ENCODE results near the gene NLRP5. TPM values are rescaled to one million over a fixed set of nuclear protein-coding genes. Genes with fewer than 3 reads are reported as not detected.

Gene NLRP5
- total RNA-seq, 1 experiment from 2014 or later, result not detected

DNA sequence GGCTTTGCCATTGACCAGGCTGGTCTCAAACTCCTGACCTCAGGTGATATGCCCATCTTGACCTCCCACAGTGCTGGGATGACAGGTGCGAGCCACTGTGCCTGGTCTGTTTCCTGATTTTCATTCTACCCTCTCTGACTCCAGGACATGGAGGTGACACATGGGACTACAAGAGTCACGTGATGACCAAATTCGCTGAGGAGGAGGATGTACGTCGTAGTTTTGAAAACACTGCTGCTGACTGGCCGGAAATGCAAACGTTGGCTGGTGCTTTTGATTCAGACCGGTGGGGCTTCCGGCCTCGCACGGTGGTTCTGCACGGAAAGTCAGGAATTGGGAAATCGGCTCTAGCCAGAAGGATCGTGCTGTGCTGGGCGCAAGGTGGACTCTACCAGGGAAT, 40.2 kb downstream of the NLRP5 start:
- Mint-ChIP-seq H3K9me3 (ENCODE audit: unreplicated experiment) (no peaks in the 10 kb centered on the region), H3K27ac (ENCODE audit: unreplicated experiment) (no peak overlapping the region)
- H3K9me3 ChIP-seq, result no peaks in the 10 kb centered on the region

GRCh38 chr19:56053596-56053995, 67.0 kb downstream of the NLRP5 start:
- ChIA-PET POLR2A (no interaction called here), CTCF (no interaction called here)
- no peak for TF ChIP-seq CTCF (IDR thresholded peaks at IDR 0.05; ENCODE audit: insufficient read depth in 1 of 2, low read depth in 1 of 2, low read length in 1 of 2, severe bottlenecking in 1 of 2, unreplicated experiment in 1 of 2)
- H3K9me3 ChIP-seq, result no peaks in the 10 kb centered on the region
- intact Hi-C loops (cut with micrococcal nuclease; ENCODE audit: unreplicated experiment), result no loop called here
- DNase-seq, result no peak
- BruUV-seq (replicated peaks), result no TSS peak
- H3K9me3 Mint-ChIP-seq (ENCODE audit: unreplicated experiment), result no peaks in the 10 kb centered on the region
- no peaks in the 10 kb centered on the region for H3K4me1 ChIP-seq
- no peak overlapping the region for H3K27ac Mint-ChIP-seq (ENCODE audit: unreplicated experiment)
- H3K4me3 ChIP-seq (ENCODE audit: low read depth, low read length), result no peak overlapping the region
- no peaks in the 10 kb centered on the region for H3K36me3 Mint-ChIP-seq (ENCODE audit: insufficient read depth, unreplicated experiment)
- H3K4me3 Mint-ChIP-seq (ENCODE audit: unreplicated experiment), result no peak overlapping the region
- H3K27me3 Mint-ChIP-seq (ENCODE audit: insufficient read depth, unreplicated experiment), result peaks cover 6% of the 10 kb centered on the region
- no peaks in the 10 kb centered on the region for H3K36me3 ChIP-seq (ENCODE audit: control insufficient read depth, insufficient read depth, low read length)
- H3K27me3 ChIP-seq (replicated peaks; ENCODE audit: control insufficient read depth, insufficient read depth, low read length), result no peaks in the 10 kb centered on the region
- H3K4me1 Mint-ChIP-seq (ENCODE audit: low read depth, unreplicated experiment), result no peaks in the 10 kb centered on the region

More for the DNA sequence above, 40.2 kb downstream of the NLRP5 start:
- intact Hi-C loops (cut with micrococcal nuclease; ENCODE audit: unreplicated experiment), result no loop called here
- H3K36me3 Mint-ChIP-seq (ENCODE audit: insufficient read depth, unreplicated experiment), result no peaks in the 10 kb centered on the region
- no peaks in the 10 kb centered on the region for H3K27me3 ChIP-seq (replicated peaks; ENCODE audit: control insufficient read depth, insufficient read depth, low read length)
- ChIA-PET POLR2A (no interaction called here), CTCF (no interaction called here)
- no peaks in the 10 kb centered on the region for H3K4me1 Mint-ChIP-seq (ENCODE audit: low read depth, unreplicated experiment)
- H3K4me3 Mint-ChIP-seq (ENCODE audit: unreplicated experiment), result no peak overlapping the region
- no TSS peak for BruUV-seq (replicated peaks)
- H3K4me3 ChIP-seq (ENCODE audit: low read depth, low read length), result no peak overlapping the region
- no peak for DNase-seq
- no peaks in the 10 kb centered on the region for H3K4me1 ChIP-seq
- H3K36me3 ChIP-seq (ENCODE audit: control insufficient read depth, insufficient read depth, low read length), result no peaks in the 10 kb centered on the region
- no peak for TF ChIP-seq CTCF (IDR thresholded peaks at IDR 0.05; ENCODE audit: insufficient read depth in 1 of 2, low read depth in 1 of 2, low read length in 1 of 2, severe bottlenecking in 1 of 2, unreplicated experiment in 1 of 2)
- no peaks in the 10 kb centered on the region for H3K27me3 Mint-ChIP-seq (ENCODE audit: insufficient read depth, unreplicated experiment)

GRCh38 chr19:56066152-56067023, 79.8 kb downstream of the NLRP5 start:
- peaks cover 18% of the 10 kb centered on the region for H3K27me3 Mint-ChIP-seq (ENCODE audit: insufficient read depth, unreplicated experiment)
- H3K27ac Mint-ChIP-seq (ENCODE audit: unreplicated experiment), result no peak overlapping the region
- peak; percentile 77 to 81 for DNase-seq
- POLR2A ChIA-PET, result no interaction called here
- intact Hi-C loops (cut with micrococcal nuclease; ENCODE audit: unreplicated experiment), result loop anchor here (1.0 kb wide), 2 partner anchors 106 to 267 kb away; no protein-coding TSS in a partner anchor
- H3K9me3 Mint-ChIP-seq (ENCODE audit: unreplicated experiment), result no peaks in the 10 kb centered on the region
- H3K36me3 ChIP-seq (ENCODE audit: control insufficient read depth, insufficient read depth, low read length), result no peaks in the 10 kb centered on the region
- H3K4me3 ChIP-seq (ENCODE audit: low read depth, low read length), result no peak overlapping the region
- peak; percentile 95 to 96 for TF ChIP-seq CTCF (IDR thresholded peaks at IDR 0.05; ENCODE audit: insufficient read depth in 1 of 2, low read depth in 1 of 2, low read length in 1 of 2, severe bottlenecking in 1 of 2, unreplicated experiment in 1 of 2)
- 0 out of 2 replicates have a peak, but pooled peaks cover 3% of the 10 kb centered on the region for H3K4me1 ChIP-seq
- CTCF ChIA-PET, result interaction anchor here (0.6 to 2.5 kb wide), 18 partner anchors 10 to 364 kb away, joined by 3 to 58 read pairs (median 4); partner anchors contain the start of genes ZNF444 and ZNF787
- no peaks in the 10 kb centered on the region for H3K9me3 ChIP-seq
- no peaks in the 10 kb centered on the region for H3K36me3 Mint-ChIP-seq (ENCODE audit: insufficient read depth, unreplicated experiment)
- BruUV-seq (replicated peaks), result no TSS peak
- peak overlapping the region; percentile 52 for H3K4me3 Mint-ChIP-seq (ENCODE audit: unreplicated experiment)
- no peaks in the 10 kb centered on the region for H3K27me3 ChIP-seq (replicated peaks; ENCODE audit: control insufficient read depth, insufficient read depth, low read length)
- no peaks in the 10 kb centered on the region for H3K4me1 Mint-ChIP-seq (ENCODE audit: low read depth, unreplicated experiment)

Data from Caco-2 (cell line).